ENCODE data around the gene RAD50. TPM values are rescaled to one million over a fixed set of nuclear protein-coding genes. Genes with fewer than 3 reads are reported as not detected.

RAD50 gene
- total and polyA plus RNA-seq, 3 experiments from 2014 or later: 34.6 to 48.3 (median 45.2) TPM

GRCh38 chr5:132640613-132641012 lies 83.8 kb downstream of the RAD50 start:
- Mint-ChIP-seq H3K9me3 (no peaks in the 10 kb centered on the region), H3K27me3 (no peaks in the 10 kb centered on the region), H3K4me3 (no peak overlapping the region), H3K36me3 (peaks cover 16 to 68% (median 31%) of the 10 kb centered on the region in 3 donors), H3K27ac (peak overlapping the region in 2 of 8 donors; percentile 48 to 66), H3K4me1 (peaks cover 0 to 4% (median 3%) of the 10 kb centered on the region in 3 donors)
- no peaks in the 10 kb centered on the region for H3K9me3 ChIP-seq (ENCODE audit: low read length)
- ChIA-PET CTCF (no interaction called here), POLR2A (no interaction called here)
- peaks cover 36% of the 10 kb centered on the region for H3K36me3 ChIP-seq (ENCODE audit: insufficient read depth, low read length)
- H3K27ac ChIP-seq (ENCODE audit: low read depth, low read length): no peak overlapping the region
- H3K27me3 ChIP-seq (ENCODE audit: insufficient read depth, low read length, poor library complexity, severe bottlenecking): no peaks in the 10 kb centered on the region
- no peaks in the 10 kb centered on the region for H3K4me1 ChIP-seq (ENCODE audit: insufficient read depth, low read length)
- no peak for DNase-seq
- H3K4me3 ChIP-seq (ENCODE audit: low read length): no peak overlapping the region

GRCh38 chr5:132641241-132641723 lies 84.5 kb downstream of the RAD50 start:
- Histone ChIP-seq H3K4me3 (ENCODE audit: low read length) (no peak overlapping the region), H3K4me1 (ENCODE audit: insufficient read depth, low read length) (no peaks in the 10 kb centered on the region), H3K27me3 (ENCODE audit: insufficient read depth, low read length, poor library complexity, severe bottlenecking) (no peaks in the 10 kb centered on the region), H3K36me3 (ENCODE audit: insufficient read depth, low read length) (peaks cover 32% of the 10 kb centered on the region), H3K27ac (ENCODE audit: low read depth, low read length) (no peak overlapping the region), H3K9me3 (ENCODE audit: low read length) (no peaks in the 10 kb centered on the region)
- H3K36me3 Mint-ChIP-seq: peaks cover 16 to 65% (median 31%) of the 10 kb centered on the region in 3 donors
- POLR2A ChIA-PET: interaction anchor here (0.6 kb wide), 1 partner anchor 201 kb away, joined by 4 read pairs; no protein-coding TSS in a partner anchor
- H3K27ac Mint-ChIP-seq: no peak overlapping the region
- no peak for DNase-seq
- no peaks in the 10 kb centered on the region for H3K9me3 Mint-ChIP-seq
- CTCF ChIA-PET: no interaction called here
- H3K4me1 Mint-ChIP-seq: peaks cover 0 to 3% (median 0%) of the 10 kb centered on the region in 3 donors
- H3K27me3 Mint-ChIP-seq: no peaks in the 10 kb centered on the region
- no peak overlapping the region for H3K4me3 Mint-ChIP-seq

- no peak for DNase-seq
- Histone ChIP-seq H3K4me3 (ENCODE audit: low read length) (no peak overlapping the region), H3K36me3 (ENCODE audit: insufficient read depth, low read length) (peaks cover 28% of the 10 kb centered on the region), H3K27ac (ENCODE audit: low read depth, low read length) (no peak overlapping the region), H3K4me1 (ENCODE audit: insufficient read depth, low read length) (no peaks in the 10 kb centered on the region), H3K9me3 (ENCODE audit: low read length) (no peaks in the 10 kb centered on the region), H3K27me3 (ENCODE audit: insufficient read depth, low read length, poor library complexity, severe bottlenecking) (no peaks in the 10 kb centered on the region)
- H3K9me3 Mint-ChIP-seq: no peaks in the 10 kb centered on the region
- ChIA-PET CTCF (no interaction called here), POLR2A (interaction anchor here (0.6 kb wide), 1 partner anchor 200 kb away, joined by 4 read pairs; no protein-coding TSS in a partner anchor)
- H3K4me3 Mint-ChIP-seq: no peak overlapping the region
- H3K27ac Mint-ChIP-seq: peak overlapping the region in 1 of 8 donors; percentile 40
- H3K4me1 Mint-ChIP-seq: peaks cover 0 to 3% (median 0%) of the 10 kb centered on the region in 3 donors
- H3K36me3 Mint-ChIP-seq: peaks cover 16 to 62% (median 29%) of the 10 kb centered on the region in 3 donors
- H3K27me3 Mint-ChIP-seq: no peaks in the 10 kb centered on the region
These were observed 85.1 kb downstream of the RAD50 start for GRCh38 chr5:132641841-132642240.

- no peak overlapping the region for H3K4me3 Mint-ChIP-seq
- no peaks in the 10 kb centered on the region for H3K27me3 Mint-ChIP-seq
- H3K4me1 ChIP-seq (ENCODE audit: insufficient read depth, low read length): no peaks in the 10 kb centered on the region
- H3K9me3 ChIP-seq (ENCODE audit: low read length): peaks cover 4% of the 10 kb centered on the region
- peaks cover 17% of the 10 kb centered on the region for H3K36me3 ChIP-seq (ENCODE audit: insufficient read depth, low read length)
- no peaks in the 10 kb centered on the region for H3K27me3 ChIP-seq (ENCODE audit: insufficient read depth, low read length, poor library complexity, severe bottlenecking)
- H3K4me1 Mint-ChIP-seq: no peaks in the 10 kb centered on the region
- no peak for DNase-seq
- ChIA-PET CTCF (no interaction called here), POLR2A (no interaction called here)
- peaks cover 11 to 19% (median 13%) of the 10 kb centered on the region in 5 donors for H3K9me3 Mint-ChIP-seq
- H3K4me3 ChIP-seq (ENCODE audit: low read length): no peak overlapping the region
- H3K27ac Mint-ChIP-seq: peak overlapping the region in 3 of 8 donors; percentile 12 to 58 (median 46)
- H3K27ac ChIP-seq (ENCODE audit: low read depth, low read length): no peak overlapping the region
- peaks cover 18 to 42% (median 18%) of the 10 kb centered on the region in 3 donors for H3K36me3 Mint-ChIP-seq
These were observed 87.4 kb downstream of the RAD50 start for GRCh38 chr5:132644177-132644576.

DNA sequence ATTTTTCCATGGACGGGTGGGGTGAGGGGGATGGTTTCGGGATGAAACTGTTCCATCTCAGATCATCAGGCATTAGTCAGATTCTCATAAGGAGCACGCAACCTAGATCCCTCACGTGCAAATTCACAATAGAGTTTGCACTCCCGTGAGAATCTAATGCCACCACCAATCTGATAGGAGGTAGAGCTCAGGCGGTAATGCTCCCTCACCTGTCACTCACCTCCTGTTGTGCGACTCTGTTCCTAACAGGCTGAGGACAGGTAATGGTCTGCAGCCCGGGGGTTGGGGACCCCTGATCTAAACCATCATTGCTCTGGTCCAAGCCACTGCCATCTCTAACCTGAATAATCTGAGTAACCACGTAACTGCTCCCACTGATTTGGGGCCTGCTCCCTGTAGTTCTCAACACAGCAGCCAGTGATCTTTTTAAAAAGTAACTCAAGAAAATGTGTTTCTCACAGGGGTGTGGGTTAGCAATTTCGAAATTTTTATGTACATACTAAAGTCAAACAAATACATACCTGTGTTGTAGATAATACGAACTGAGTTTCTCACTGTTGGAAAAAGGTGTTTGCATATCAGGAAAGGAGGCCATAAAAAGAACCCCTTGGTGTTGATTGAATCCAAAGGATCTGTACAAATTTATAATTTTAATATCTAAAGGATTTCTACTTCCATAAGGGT lies 89.9 kb downstream of the RAD50 start:
- Histone ChIP-seq H3K4me3 (ENCODE audit: low read length) (no peak overlapping the region), H3K4me1 (ENCODE audit: insufficient read depth, low read length) (no peaks in the 10 kb centered on the region), H3K27me3 (ENCODE audit: insufficient read depth, low read length, poor library complexity, severe bottlenecking) (no peaks in the 10 kb centered on the region), H3K36me3 (ENCODE audit: insufficient read depth, low read length) (no peaks in the 10 kb centered on the region), H3K9me3 (ENCODE audit: low read length) (peaks cover 4% of the 10 kb centered on the region), H3K27ac (ENCODE audit: low read depth, low read length) (no peak overlapping the region)
- DNase-seq: no peak
- ChIA-PET POLR2A (no interaction called here), CTCF (interaction anchor here (1.1 kb wide), 1 partner anchor 173 kb away, joined by 3 read pairs; no protein-coding TSS in a partner anchor)
- Mint-ChIP-seq H3K27me3 (peaks cover 0 to 2% of the 10 kb centered on the region in 2 donors), H3K27ac (no peak overlapping the region), H3K9me3 (peaks cover 11 to 23% (median 19%) of the 10 kb centered on the region in 5 donors), H3K4me1 (no peaks in the 10 kb centered on the region), H3K4me3 (no peak overlapping the region), H3K36me3 (peaks cover 15 to 22% (median 18%) of the 10 kb centered on the region in 3 donors)

DNA sequence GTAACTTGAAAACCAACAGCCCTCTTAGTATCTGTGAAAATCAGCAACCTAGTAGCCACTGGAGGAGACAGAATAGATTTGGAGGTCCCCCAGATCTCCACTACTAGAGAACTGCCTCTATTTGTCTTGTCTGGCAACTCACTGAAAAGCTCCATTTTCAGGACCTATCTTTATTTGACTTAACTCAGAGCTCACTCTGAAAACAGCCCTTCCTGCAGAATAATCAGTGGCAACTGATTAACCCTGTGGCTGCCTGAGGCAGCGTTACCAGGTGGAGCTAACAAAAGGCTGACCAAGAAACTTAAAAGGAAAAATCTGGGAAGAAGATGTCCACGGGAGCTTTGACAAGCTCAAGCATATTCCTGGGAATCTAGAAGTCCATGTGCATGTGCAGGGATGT lies 90.7 kb downstream of the RAD50 start:
- Mint-ChIP-seq H3K9me3 (peaks cover 11 to 23% (median 19%) of the 10 kb centered on the region in 5 donors), H3K27ac (no peak overlapping the region), H3K36me3 (peaks cover 11 to 22% (median 15%) of the 10 kb centered on the region in 3 donors), H3K4me3 (no peak overlapping the region), H3K27me3 (peaks cover 2 to 4% of the 10 kb centered on the region in 2 donors), H3K4me1 (no peaks in the 10 kb centered on the region)
- Histone ChIP-seq H3K36me3 (ENCODE audit: insufficient read depth, low read length) (no peaks in the 10 kb centered on the region), H3K27ac (ENCODE audit: low read depth, low read length) (no peak overlapping the region), H3K9me3 (ENCODE audit: low read length) (peaks cover 4% of the 10 kb centered on the region), H3K4me3 (ENCODE audit: low read length) (no peak overlapping the region), H3K27me3 (ENCODE audit: insufficient read depth, low read length, poor library complexity, severe bottlenecking) (no peaks in the 10 kb centered on the region), H3K4me1 (ENCODE audit: insufficient read depth, low read length) (no peaks in the 10 kb centered on the region)
- ChIA-PET CTCF (interaction anchor here (1.1 kb wide), 1 partner anchor 172 kb away, joined by 3 read pairs; no protein-coding TSS in a partner anchor), POLR2A (no interaction called here)
- no peak for DNase-seq

DNA sequence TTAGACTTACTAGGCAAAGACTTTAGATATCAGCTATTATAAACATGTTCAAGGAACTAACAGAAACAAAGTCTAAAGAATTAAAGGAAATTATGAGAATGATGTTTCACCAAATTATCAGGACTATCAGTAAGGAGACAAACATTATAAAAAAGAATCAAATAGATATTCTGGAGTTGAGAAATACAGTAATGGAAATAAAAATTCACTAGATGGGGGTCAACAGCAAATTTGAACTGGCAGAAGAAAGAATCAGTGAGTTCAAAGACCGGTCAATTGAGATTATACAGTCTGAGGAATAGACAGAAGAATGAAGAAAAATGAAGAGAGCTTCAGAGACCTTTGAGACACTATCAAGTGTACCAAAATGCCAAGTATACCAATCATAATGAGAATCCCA lies 91.6 kb downstream of the RAD50 start:
- H3K9me3 Mint-ChIP-seq: peaks cover 11 to 23% (median 19%) of the 10 kb centered on the region in 5 donors
- CTCF ChIA-PET: no interaction called here

GRCh38 chr5:132651838-132652469 lies 95.2 kb downstream of the RAD50 start:
- Mint-ChIP-seq H3K27ac (no peak overlapping the region), H3K27me3 (peaks cover 16 to 25% of the 10 kb centered on the region in 2 donors), H3K4me3 (no peak overlapping the region), H3K36me3 (peaks cover 0 to 15% (median 3%) of the 10 kb centered on the region in 3 donors), H3K9me3 (peaks cover 13 to 25% (median 19%) of the 10 kb centered on the region in 5 donors), H3K4me1 (peaks cover 6 to 10% (median 6%) of the 10 kb centered on the region in 3 donors)
- peaks cover 6% of the 10 kb centered on the region for H3K4me1 ChIP-seq (ENCODE audit: insufficient read depth, low read length)
- no peaks in the 10 kb centered on the region for H3K36me3 ChIP-seq (ENCODE audit: insufficient read depth, low read length)
- POLR2A ChIA-PET: no interaction called here
- DNase-seq: no peak
- H3K27ac ChIP-seq (ENCODE audit: low read depth, low read length): no peak overlapping the region
- H3K4me3 ChIP-seq (ENCODE audit: low read length): no peak overlapping the region
- H3K27me3 ChIP-seq (ENCODE audit: insufficient read depth, low read length, poor library complexity, severe bottlenecking): peaks cover 13% of the 10 kb centered on the region
- peaks cover 4% of the 10 kb centered on the region for H3K9me3 ChIP-seq (ENCODE audit: low read length)
- CTCF ChIA-PET: no interaction called here

More for the DNA sequence above, 91.6 kb downstream of the RAD50 start:
- Histone ChIP-seq H3K36me3 (ENCODE audit: insufficient read depth, low read length) (no peaks in the 10 kb centered on the region), H3K9me3 (ENCODE audit: low read length) (peaks cover 4% of the 10 kb centered on the region), H3K4me1 (ENCODE audit: insufficient read depth, low read length) (no peaks in the 10 kb centered on the region), H3K4me3 (ENCODE audit: low read length) (no peak overlapping the region), H3K27ac (ENCODE audit: low read depth, low read length) (no peak overlapping the region), H3K27me3 (ENCODE audit: insufficient read depth, low read length, poor library complexity, severe bottlenecking) (no peaks in the 10 kb centered on the region)
- peaks cover 2 to 6% of the 10 kb centered on the region in 2 donors for H3K27me3 Mint-ChIP-seq
- no peak overlapping the region for H3K27ac Mint-ChIP-seq
- POLR2A ChIA-PET: no interaction called here
- H3K36me3 Mint-ChIP-seq: peaks cover 2 to 15% (median 8%) of the 10 kb centered on the region in 3 donors
- no peaks in the 10 kb centered on the region for H3K4me1 Mint-ChIP-seq
- no peak overlapping the region for H3K4me3 Mint-ChIP-seq
- DNase-seq: no peak

Measured in CD8-positive, alpha-beta memory T cell (primary cell).